ENCODE results near the gene FRS3.

The FRS3 gene

GRCh38 chr6:41805830-41806774 is 26.4 kb upstream of the FRS3 start:
- DNase-seq (ENCODE audit: low read depth): no peak
- no peak for TF ChIP-seq CTCF (IDR thresholded peaks at IDR 0.05; ENCODE audit: low read depth, low read length, missing control alignments)

GRCh38 chr6:41801380-41801779 is 21.7 kb upstream of the FRS3 start:
- TF ChIP-seq CTCF (IDR thresholded peaks at IDR 0.05; ENCODE audit: low read depth, low read length, missing control alignments): peak; percentile 34
- no peak overlapping the region for H3K4me3 ChIP-seq (ENCODE audit: low read depth, low read length)
- no peak for DNase-seq (ENCODE audit: low read depth)

More at GRCh38 chr6:41805830-41806774, 26.4 kb upstream of the FRS3 start:
- H3K4me3 ChIP-seq (ENCODE audit: low read depth, low read length): no peak overlapping the region

- no peak for DNase-seq (ENCODE audit: low read depth)
- TF ChIP-seq CTCF (IDR thresholded peaks at IDR 0.05; ENCODE audit: low read depth, low read length, missing control alignments): no peak
- H3K4me3 ChIP-seq (ENCODE audit: low read depth, low read length): no peak overlapping the region
These were observed 19.8 kb upstream of the FRS3 start for GRCh38 chr6:41799559-41799911.

- no peak for DNase-seq (ENCODE audit: low read depth)
- H3K4me3 ChIP-seq (ENCODE audit: low read depth, low read length): no peak overlapping the region
- no peak for TF ChIP-seq CTCF (IDR thresholded peaks at IDR 0.05; ENCODE audit: low read depth, low read length, missing control alignments)
These were observed 19.3 kb upstream of the FRS3 start for GRCh38 chr6:41798901-41799558.

- TF ChIP-seq CTCF (IDR thresholded peaks at IDR 0.05; ENCODE audit: low read depth, low read length, missing control alignments): no peak
- no peak overlapping the region for H3K4me3 ChIP-seq (ENCODE audit: low read depth, low read length)
- no peak for DNase-seq (ENCODE audit: low read depth)
These were observed 16.8 kb upstream of the FRS3 start for GRCh38 chr6:41796474-41796873.

- DNase-seq (ENCODE audit: low read depth): no peak
- no peak for TF ChIP-seq CTCF (IDR thresholded peaks at IDR 0.05; ENCODE audit: low read depth, low read length, missing control alignments)
- no peak overlapping the region for H3K4me3 ChIP-seq (ENCODE audit: low read depth, low read length)
These were observed 12.3 kb upstream of the FRS3 start for GRCh38 chr6:41791984-41792383.

Data from GM12864 (cell line).